ENCODE measurements around the gene NUP210. TPM values are rescaled to one million over a fixed set of nuclear protein-coding genes. Genes with fewer than 3 reads are reported as not detected.

NUP210 gene
- 34.6 to 43.9 TPM (median 37.9 TPM) in 5 replicates for total RNA-seq (2022; extraction: Qiagen RNA extraction)

GRCh38 chr3:13420045-13420830 is at the start of gene NUP210:
Gene NUP210 (minus strand): TSS chr3:13420322. CDS start chr3:13420226, 96 bp downstream.

Other genes with a start within 250 kb of the NUP210 start
- gene HDAC11, start 60.0 kb upstream of the NUP210 start, total RNA-seq (2022; extraction: Qiagen RNA extraction), result 6.8 to 10.3 TPM (median 8.2 TPM) in 5 replicates
- 1.7 to 3.0 TPM (median 2.4 TPM) in 5 replicates for gene FBLN2, start 128.8 kb upstream of the NUP210 start, total RNA-seq (2022; extraction: Qiagen RNA extraction)